Measurements from ENCODE around the gene SNHG17. TPM values are rescaled to one million over a fixed set of nuclear protein-coding genes. Genes with fewer than 3 reads are reported as not detected.
"Not testable (repeated sequence)": the region's sequence is repeated elsewhere in the genome, so short reads cannot be mapped to it uniquely, and the experiment has no call there.

The SNHG17 gene
- total RNA-seq, 1 donor from 2014 or later, result 18.0 TPM

GRCh38 chr20:38460631-38461030, 25.5 kb upstream of the SNHG17 start:
- not testable (repeated sequence) for H3K4me1 Mint-ChIP-seq (ENCODE audit: unreplicated experiment); H3K36me3 Mint-ChIP-seq (ENCODE audit: low read depth, unreplicated experiment); DNase-seq (ENCODE audit: low spot score); H3K27ac Mint-ChIP-seq (ENCODE audit: unreplicated experiment); H3K9me3 Mint-ChIP-seq (ENCODE audit: unreplicated experiment); H3K4me3 Mint-ChIP-seq (ENCODE audit: unreplicated experiment); H3K27me3 Mint-ChIP-seq (ENCODE audit: unreplicated experiment)

GRCh38 chr20:38460040-38460623, 25.0 kb upstream of the SNHG17 start:
- no peak overlapping the region for H3K27ac Mint-ChIP-seq (ENCODE audit: unreplicated experiment)
- no peak overlapping the region for H3K4me3 Mint-ChIP-seq (ENCODE audit: unreplicated experiment)
- peaks cover 3% of the 10 kb centered on the region for H3K36me3 Mint-ChIP-seq (ENCODE audit: low read depth, unreplicated experiment)

GRCh38 chr20:38458314-38458713, 23.2 kb upstream of the SNHG17 start:
- DNase-seq (ENCODE audit: low spot score), result no peak
- H3K27ac Mint-ChIP-seq (ENCODE audit: unreplicated experiment), result no peak overlapping the region
- no peak overlapping the region for H3K4me3 Mint-ChIP-seq (ENCODE audit: unreplicated experiment)
- TF ChIP-seq CTCF (IDR thresholded peaks at IDR 0.05; ENCODE audit: unreplicated experiment), result no peak
- H3K4me1 Mint-ChIP-seq (ENCODE audit: unreplicated experiment), result peaks cover under 1% of the 10 kb centered on the region
- H3K9me3 Mint-ChIP-seq (ENCODE audit: unreplicated experiment), result no peaks in the 10 kb centered on the region
- H3K36me3 Mint-ChIP-seq (ENCODE audit: low read depth, unreplicated experiment), result peaks cover 3% of the 10 kb centered on the region
- H3K27me3 Mint-ChIP-seq (ENCODE audit: unreplicated experiment), result no peaks in the 10 kb centered on the region

More at GRCh38 chr20:38460040-38460623, 25.0 kb upstream of the SNHG17 start:
- no peak for TF ChIP-seq CTCF (IDR thresholded peaks at IDR 0.05; ENCODE audit: unreplicated experiment)
- no peak for DNase-seq (ENCODE audit: low spot score)
- H3K27me3 Mint-ChIP-seq (ENCODE audit: unreplicated experiment), result no peaks in the 10 kb centered on the region
- H3K4me1 Mint-ChIP-seq (ENCODE audit: unreplicated experiment), result no peaks in the 10 kb centered on the region
- H3K9me3 Mint-ChIP-seq (ENCODE audit: unreplicated experiment), result no peaks in the 10 kb centered on the region

GRCh38 chr20:38454556-38455473, 19.7 kb upstream of the SNHG17 start:
- DNase-seq (ENCODE audit: low spot score), result no peak
- Mint-ChIP-seq H3K4me3 (ENCODE audit: unreplicated experiment) (no peak overlapping the region), H3K27me3 (ENCODE audit: unreplicated experiment) (no peaks in the 10 kb centered on the region), H3K4me1 (ENCODE audit: unreplicated experiment) (peaks cover 12% of the 10 kb centered on the region), H3K9me3 (ENCODE audit: unreplicated experiment) (no peaks in the 10 kb centered on the region), H3K36me3 (ENCODE audit: low read depth, unreplicated experiment) (peaks cover 22% of the 10 kb centered on the region), H3K27ac (ENCODE audit: unreplicated experiment) (no peak overlapping the region)
- no peak for TF ChIP-seq CTCF (IDR thresholded peaks at IDR 0.05; ENCODE audit: unreplicated experiment)

GRCh38 chr20:38453941-38454340, 18.8 kb upstream of the SNHG17 start:
- no peak overlapping the region for H3K4me3 Mint-ChIP-seq (ENCODE audit: unreplicated experiment)
- no peak for DNase-seq (ENCODE audit: low spot score)
- peaks cover 31% of the 10 kb centered on the region for H3K36me3 Mint-ChIP-seq (ENCODE audit: low read depth, unreplicated experiment)
- H3K27me3 Mint-ChIP-seq (ENCODE audit: unreplicated experiment), result no peaks in the 10 kb centered on the region
- TF ChIP-seq CTCF (IDR thresholded peaks at IDR 0.05; ENCODE audit: unreplicated experiment), result no peak
- peaks cover 21% of the 10 kb centered on the region for H3K4me1 Mint-ChIP-seq (ENCODE audit: unreplicated experiment)
- H3K9me3 Mint-ChIP-seq (ENCODE audit: unreplicated experiment), result no peaks in the 10 kb centered on the region
- H3K27ac Mint-ChIP-seq (ENCODE audit: unreplicated experiment), result no peak overlapping the region

Data from endothelial cell (in vitro differentiated cells).